Transverse colon (tissue), 4 donors: Measurements from ENCODE around the gene MGA. TPM values are rescaled to one million over a fixed set of nuclear protein-coding genes. Genes with fewer than 3 reads are reported as not detected.

Experiments
- DNase-seq: peaks from one replicate; pipeline ENCODE4 v3.0.0-alpha.2; 2019
- H3K27ac ChIP-seq, 4 donors: fragments of 200-600 bp; sonication (generic); 2 replicates each; pipeline ENCODE4 v1.5.1; 2016 to 2018; ENCODE audit warnings: inconsistent platforms in 4 of 4
- H3K27me3 ChIP-seq: fragments of 200-600 bp; sonication (generic); 2 replicates; pipeline ENCODE4 v1.5.1; 2017; ENCODE audit warnings: inconsistent platforms
- H3K36me3 ChIP-seq, 4 donors: fragments of 200-600 bp; sonication (generic); 2 replicates each; pipeline ENCODE4 v1.5.1; 2017 to 2019; ENCODE audit warnings: inconsistent platforms in 4 of 4
- H3K4me1 ChIP-seq, 4 donors: fragments of 200-600 bp; sonication (generic); 2 replicates each; pipeline ENCODE4 v1.5.1; 2017 to 2020; ENCODE audit warnings: inconsistent platforms in 4 of 4
- H3K4me3 ChIP-seq, 4 donors: fragments of 200-600 bp; sonication (generic); 1 replicate in 1 of 4; 2 replicates in 3 of 4; pipeline versions ENCODE4 v1.5.1 to v1.6.1; 2017 to 2019; ENCODE audit warnings: inconsistent platforms in 4 of 4
- H3K9me3 ChIP-seq, 2 donors: fragments of 200-600 bp; sonication (generic); 2 replicates each; pipeline ENCODE4 v1.5.1; 2017 to 2019; ENCODE audit warnings: inconsistent platforms in 2 of 2
- CTCF ChIP-seq, 5 experiments: fragments of 200-600 bp in 3 of 5; fragments of 450-650 bp in 2 of 5; sonication (generic) in 3 of 5; IDR thresholded peaks; 1 replicate in 2 of 5; 2 replicates in 3 of 5; pipeline ENCODE4 v1.5.1; 2016 to 2017; ENCODE audit warnings: antibody characterized with exemption in 5 of 5, inconsistent platforms in 3 of 5, mild to moderate bottlenecking in 2 of 5, moderate library complexity in 1 of 5
- EP300 ChIP-seq: sonication (generic); formaldehyde crosslinking; IDR thresholded peaks from one replicate; pipeline ENCODE4 v1.6.1; 2017; ENCODE audit warnings: antibody characterized with exemption, low read depth
- POLR2A ChIP-seq: fragments of 450-650 bp; IDR thresholded peaks from one replicate; pipeline ENCODE4 v1.6.1; 2016; ENCODE audit warnings: antibody characterized with exemption, mild to moderate bottlenecking, moderate library complexity
- POLR2AphosphoS5 ChIP-seq, 3 donors: sonication (generic); formaldehyde crosslinking; IDR thresholded peaks; one replicate each; pipeline ENCODE4 v1.6.1; 2016; ENCODE audit warnings: antibody characterized with exemption in 3 of 3
- WGBS, 2 donors: methylation state at CpG; one replicate each; pipeline ENCODE4 v1.1.5; 2018; ENCODE audit warnings: low coverage in 1 of 2; 5-methylcytosine and 5-hydroxymethylcytosine counted together
- in situ Hi-C, 4 donors: fragments of 200-750 bp; cut with MboI; loops; one replicate each; pipeline versions ENCODE4 v1.15.0 to v1.15.1; 2017; ENCODE audit warnings: low sequenced_read_pairs in 3 of 4, low pct_ligation_motif_present in 1 of 4, low pct_unique_long_range_greater_than_20kb in 1 of 4
- intact Hi-C: fragments of 100-400 bp; cut with DNase I; formaldehyde crosslinking; loops from one replicate; pipeline ENCODE4 v1.15.1; 2023; ENCODE audit warnings: low total_unique reads
- total RNA-seq, 4 donors: library from RNA; depleted of rRNA; stranded (reverse); fragments of >200 nt; gene quantifications; one replicate each; pipeline ENCODE4 v1.1.0, GENCODE V29; 2016

MGA gene
- total RNA-seq, 4 donors from 2014 or later = 12.3 to 33.2 (median 27.6) TPM

- WGBS, 2 donors = 77 to 85% methylated on average over 5 of the region's 5 CpGs
- in situ Hi-C loops (loop anchor here in 2 of 4 donors (25.0 kb wide), 1 partner anchor 202 kb away; no protein-coding TSS in a partner anchor), intact Hi-C loops (loop anchor here (5.0 kb wide), 1 partner anchor 207 kb away; no protein-coding TSS in a partner anchor)
- no peaks in the 10 kb centered on the region for H3K27me3 ChIP-seq
- TF ChIP-seq EP300 (no peak), POLR2AphosphoS5 (IDR thresholded peaks at IDR 0.05) (no peak), POLR2A (no peak), CTCF (IDR thresholded peaks at IDR 0.05) (no peak)
- H3K4me3 ChIP-seq = no peak overlapping the region
- peaks cover 0 to 23% (median 11%) of the 10 kb centered on the region in 4 donors for H3K36me3 ChIP-seq
- H3K27ac ChIP-seq = no peak overlapping the region
- peaks cover 0 to 4% (median 1%) of the 10 kb centered on the region in 4 donors for H3K4me1 ChIP-seq
- H3K9me3 ChIP-seq = no peaks in the 10 kb centered on the region
- no peak for DNase-seq
Observed at GRCh38 chr15:41814534-41814933, 154.3 kb downstream of the MGA start.

GRCh38 chr15:41816788-41817187 lies 156.6 kb downstream of the MGA start:
- 95% methylated on average over 9 of the region's 9 CpGs; no CpG with 5 or more reads in 1 of the 2 donors for WGBS, 2 donors
- in situ Hi-C loops (loop anchor here in 2 of 4 donors (25.0 kb wide), 1 partner anchor 204 kb away; no protein-coding TSS in a partner anchor), intact Hi-C loops (no loop called here)
- H3K27me3 ChIP-seq = no peaks in the 10 kb centered on the region
- no peaks in the 10 kb centered on the region for H3K4me1 ChIP-seq
- H3K9me3 ChIP-seq = no peaks in the 10 kb centered on the region
- no peak for DNase-seq
- H3K36me3 ChIP-seq = peaks cover 0 to 23% (median 11%) of the 10 kb centered on the region in 4 donors
- no peak overlapping the region for H3K27ac ChIP-seq
- TF ChIP-seq EP300 (no peak), CTCF (IDR thresholded peaks at IDR 0.05) (no peak), POLR2AphosphoS5 (IDR thresholded peaks at IDR 0.05) (no peak), POLR2A (no peak)
- no peak overlapping the region for H3K4me3 ChIP-seq

- in situ Hi-C loops = loop anchor here in 2 of 4 donors (25.0 kb wide), 1 partner anchor 205 kb away; no protein-coding TSS in a partner anchor
- Histone ChIP-seq H3K4me3 (no peak overlapping the region), H3K4me1 (no peaks in the 10 kb centered on the region), H3K9me3 (no peaks in the 10 kb centered on the region), H3K27me3 (no peaks in the 10 kb centered on the region), H3K27ac (no peak overlapping the region), H3K36me3 (peaks cover 0 to 23% (median 11%) of the 10 kb centered on the region in 4 donors)
- intact Hi-C loops = no loop called here
- 92% methylated on average over 14 of the region's 14 CpGs; no CpG with 5 or more reads in 1 of the 2 donors for WGBS, 2 donors
- no peak for TF ChIP-seq POLR2AphosphoS5 (IDR thresholded peaks at IDR 0.05)
- TF ChIP-seq EP300 = no peak
- DNase-seq = no peak
Observed at GRCh38 chr15:41817327-41817726, 157.1 kb downstream of the MGA start.

GRCh38 chr15:41817781-41818180 lies 157.6 kb downstream of the MGA start:
- no peaks in the 10 kb centered on the region for H3K27me3 ChIP-seq
- WGBS, 2 donors = 85 to 92% methylated on average over 2 to 6 of the region's 6 CpGs
- in situ Hi-C loops = loop anchor here in 2 of 4 donors (25.0 kb wide), 1 partner anchor 205 kb away; no protein-coding TSS in a partner anchor
- H3K27ac ChIP-seq = no peak overlapping the region
- H3K9me3 ChIP-seq = no peaks in the 10 kb centered on the region
- peaks cover 0 to 23% (median 11%) of the 10 kb centered on the region in 4 donors for H3K36me3 ChIP-seq
- intact Hi-C loops = no loop called here
- H3K4me3 ChIP-seq = no peak overlapping the region
- TF ChIP-seq CTCF (IDR thresholded peaks at IDR 0.05) (no peak), POLR2AphosphoS5 (IDR thresholded peaks at IDR 0.05) (no peak), POLR2A (no peak), EP300 (no peak)
- DNase-seq = no peak
- H3K4me1 ChIP-seq = no peaks in the 10 kb centered on the region
